HG03354 (cell line): ENCODE measurements around the gene CMPK1.

Source experiments
- ATAC-seq: cut with Tn5 transposase; IDR thresholded peaks from one replicate; pipeline ENCODE4 v1.9.1; 2021; ENCODE audit warnings: mild to moderate bottlenecking; ENCODE audit not compliant: unreplicated experiment, poor library complexity, severe bottlenecking

CMPK1 gene

DNA sequence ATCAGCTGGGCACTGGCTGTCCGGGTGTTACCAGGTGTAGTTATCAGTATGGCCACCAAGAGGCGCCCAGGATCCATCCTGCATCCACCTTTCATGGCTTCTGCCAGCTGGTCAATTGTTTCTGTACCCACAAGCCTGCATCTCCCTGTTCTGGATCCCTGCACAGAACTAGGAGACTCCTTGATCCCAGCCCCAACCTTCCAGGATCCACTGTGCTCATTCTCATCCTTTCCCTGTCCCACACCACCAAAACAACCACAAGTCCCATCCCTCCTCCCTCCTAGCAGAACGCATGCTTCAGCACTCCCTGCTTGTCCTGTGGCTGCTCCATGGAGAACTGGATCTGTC, 55.3 kb downstream of the CMPK1 start:
- no peak for ATAC-seq

DNA sequence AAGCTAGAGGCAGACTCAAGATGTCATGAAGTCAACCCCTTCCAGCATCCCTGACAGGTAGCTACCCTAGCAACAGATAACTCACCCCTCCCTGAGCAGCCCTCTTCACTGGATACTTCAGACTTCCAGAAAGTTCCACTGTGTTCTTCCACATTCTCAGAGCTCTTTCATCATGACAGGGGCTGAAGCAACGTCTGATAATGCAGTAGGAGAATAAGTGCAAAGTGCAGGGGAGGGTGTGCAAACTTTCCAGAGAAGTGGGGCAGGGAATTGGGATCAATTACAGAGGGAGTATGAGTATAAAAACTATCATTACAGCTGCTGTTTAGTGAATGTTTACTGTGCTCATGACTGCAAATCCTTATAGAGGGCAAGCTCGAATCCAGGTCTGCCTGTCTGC, 56.1 kb downstream of the CMPK1 start:
- ATAC-seq = no peak

DNA sequence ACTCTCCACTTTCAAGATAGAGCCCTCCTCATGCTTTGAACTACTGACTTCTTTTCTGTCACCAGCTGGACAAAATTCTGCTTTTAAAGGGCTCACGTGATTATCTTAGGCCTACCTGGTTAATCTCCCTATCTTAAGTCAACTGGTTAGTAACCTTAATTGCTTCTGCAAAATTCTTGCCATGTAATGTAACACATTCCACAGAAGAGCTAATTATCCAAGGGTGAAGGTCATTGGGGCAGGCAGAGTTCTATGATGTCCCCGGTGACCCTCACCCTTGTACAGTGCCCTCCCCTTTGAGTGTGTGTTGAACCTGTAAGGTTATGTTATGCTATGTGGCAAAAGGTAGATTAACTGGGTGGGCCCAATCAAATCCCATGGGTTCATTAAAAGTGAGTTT, 57.3 kb downstream of the CMPK1 start:
- ATAC-seq = no peak

GRCh38 chr1:47393141-47393540, 59.6 kb downstream of the CMPK1 start:
- ATAC-seq = no peak

GRCh38 chr1:47395433-47395832, 61.8 kb downstream of the CMPK1 start:
- no peak for ATAC-seq

DNA sequence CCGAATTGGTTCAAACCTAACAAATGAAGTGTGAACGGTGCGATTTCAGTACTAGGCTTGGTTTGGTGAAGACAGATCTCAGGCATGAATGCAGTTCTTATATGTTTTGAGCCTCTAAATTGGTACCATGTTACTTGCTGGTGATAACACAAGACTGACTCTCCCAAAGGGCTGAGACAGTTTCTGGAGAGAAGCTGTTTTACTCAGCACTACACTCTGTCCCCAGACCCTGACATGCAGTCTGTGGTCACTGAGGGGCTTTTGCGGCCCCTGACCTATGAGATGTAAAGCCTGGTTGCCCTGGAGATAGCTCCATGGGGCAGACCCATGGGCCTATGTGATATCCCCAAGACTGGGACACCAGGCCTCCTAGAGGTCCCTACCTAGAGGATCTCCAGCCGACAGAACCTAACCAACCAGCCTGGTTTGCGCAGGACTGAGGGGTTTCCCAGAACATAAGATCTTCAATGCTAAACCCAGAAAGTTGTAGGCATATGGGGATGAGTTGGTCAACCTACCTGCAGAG, 63.1 kb downstream of the CMPK1 start:
- ATAC-seq = no peak

DNA sequence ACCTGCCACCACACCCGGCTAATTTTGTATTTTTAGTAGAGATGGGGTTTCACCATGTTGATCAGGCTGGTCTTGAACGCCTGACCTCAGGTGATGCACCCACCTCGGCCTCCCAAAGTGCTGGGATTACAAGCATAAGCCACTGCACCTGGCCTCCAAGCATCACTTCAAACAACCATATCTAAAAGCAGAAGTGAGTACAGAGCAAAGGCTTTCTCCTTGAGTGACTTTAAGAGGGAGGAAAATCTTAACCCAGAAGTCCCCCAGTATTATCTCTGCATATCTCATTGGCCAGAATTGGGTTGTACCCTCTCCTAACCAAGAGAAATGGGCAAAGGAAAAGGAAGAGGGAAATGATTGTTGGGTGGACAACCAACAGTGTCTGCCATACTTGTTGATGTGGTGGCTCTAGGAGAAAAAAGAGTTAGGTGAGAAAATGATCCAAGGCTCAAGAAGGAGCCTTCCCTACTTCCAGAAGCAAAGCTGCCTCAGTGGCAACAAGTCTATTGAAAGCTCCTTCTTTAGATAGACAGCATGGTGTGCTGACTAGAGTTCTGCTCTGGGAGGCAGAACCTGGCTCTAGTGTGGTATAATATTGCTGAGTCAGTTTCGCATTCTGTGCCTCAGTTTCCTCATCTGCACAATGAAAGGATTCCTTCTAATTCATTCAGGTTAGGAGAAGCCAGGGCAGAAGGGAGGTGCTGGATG, 65.7 kb downstream of the CMPK1 start:
- ATAC-seq = no peak

DNA sequence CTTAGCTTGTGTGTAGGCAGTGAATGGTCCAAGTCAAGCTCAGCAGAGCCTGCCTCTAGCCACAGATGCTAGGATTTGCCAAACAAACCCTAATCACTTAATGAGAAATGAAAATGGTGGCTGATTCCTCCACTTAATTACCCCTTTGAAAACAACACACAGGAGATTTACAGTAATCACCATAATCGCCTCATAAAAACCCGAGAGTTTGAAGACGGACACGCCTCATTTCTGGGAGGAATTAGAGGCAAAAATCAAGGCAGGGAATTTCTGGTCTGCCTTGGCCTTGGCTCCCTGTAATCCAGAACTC, 66.2 kb downstream of the CMPK1 start:
- ATAC-seq = no peak

GRCh38 chr1:47401761-47402160, 68.2 kb downstream of the CMPK1 start:
- no peak for ATAC-seq

GRCh38 chr1:47402591-47402990, 69.0 kb downstream of the CMPK1 start:
- no peak for ATAC-seq

- no peak for ATAC-seq
These were observed 69.8 kb downstream of the CMPK1 start for GRCh38 chr1:47403321-47403910.

GRCh38 chr1:47405697-47406096, 72.1 kb downstream of the CMPK1 start:
- no peak for ATAC-seq

DNA sequence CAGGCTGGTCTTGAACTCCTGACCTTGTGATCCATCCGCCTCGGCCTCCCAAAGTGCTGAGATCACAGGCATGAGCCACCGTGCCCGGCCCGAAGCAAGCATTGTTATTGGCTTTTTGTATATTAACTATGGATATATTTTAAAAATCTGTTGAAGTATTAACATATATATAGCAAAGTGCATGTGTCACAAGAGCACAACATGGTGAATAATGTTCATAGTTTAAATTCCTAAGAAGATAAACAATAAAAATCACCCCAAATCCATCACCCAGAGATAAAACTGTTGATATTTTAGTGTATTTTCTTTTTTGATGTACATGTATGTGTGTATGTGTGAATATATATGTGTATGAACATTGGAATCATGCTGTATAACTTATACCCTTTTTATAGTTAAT, 73.4 kb downstream of the CMPK1 start:
- ATAC-seq = no peak

DNA sequence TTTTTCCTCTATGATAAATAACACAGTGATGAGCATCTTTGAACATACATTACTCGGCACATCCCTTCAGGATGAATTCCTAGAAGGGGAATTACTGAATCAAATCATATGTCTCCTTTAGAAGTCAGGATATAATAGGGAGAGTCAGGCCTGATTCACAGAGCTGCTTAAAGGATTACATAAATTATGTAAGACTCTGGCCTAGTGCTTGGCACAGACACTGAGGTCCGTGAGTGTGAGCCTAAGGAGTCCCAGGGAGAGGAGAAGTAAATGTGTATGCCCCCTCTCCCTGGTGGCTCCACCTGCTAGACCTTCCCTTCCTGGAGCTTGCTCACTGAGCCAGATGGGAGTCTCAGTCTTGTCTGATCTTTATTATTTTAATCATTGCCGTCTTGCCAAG, 73.9 kb downstream of the CMPK1 start:
- no peak for ATAC-seq

DNA sequence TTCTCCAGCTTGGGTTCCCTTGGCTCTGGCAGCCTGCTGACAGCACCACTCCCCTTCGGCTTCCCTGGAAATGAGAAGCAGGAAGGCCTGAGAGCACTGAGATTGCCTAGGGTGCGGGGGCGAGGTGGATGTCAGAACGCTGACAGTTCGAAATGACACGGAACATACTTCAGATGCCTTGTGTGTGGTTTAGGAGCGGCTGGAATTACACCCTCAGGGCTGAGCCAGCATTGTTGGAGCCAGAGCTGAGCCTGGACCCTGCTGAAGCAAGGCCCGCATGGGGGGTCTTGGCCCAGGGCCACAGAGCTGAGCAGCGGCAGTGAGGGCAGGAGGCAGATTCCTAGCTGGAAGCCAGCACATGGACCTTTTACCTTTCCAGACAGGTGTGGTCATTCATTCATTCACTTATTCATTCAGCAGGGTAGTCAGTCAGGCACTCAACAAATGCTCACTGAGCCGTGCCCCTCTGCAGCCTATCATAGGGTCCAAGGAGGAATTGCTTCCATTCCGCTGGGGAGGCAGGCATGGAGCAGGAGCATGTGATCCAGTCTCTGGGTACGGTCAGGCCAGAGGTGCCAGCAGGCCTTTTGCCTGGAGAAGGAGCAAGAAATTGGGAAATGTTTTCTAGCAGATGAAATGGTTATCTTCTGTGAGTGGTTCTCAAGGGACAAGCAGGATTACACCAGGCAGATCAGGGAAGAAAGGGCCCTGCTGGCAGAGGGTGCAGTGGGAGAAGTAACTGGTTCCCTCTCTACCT, 75.9 kb downstream of the CMPK1 start:
- ATAC-seq = no peak

- ATAC-seq = no peak
These were observed 76.5 kb downstream of the CMPK1 start for GRCh38 chr1:47410068-47410455.

DNA sequence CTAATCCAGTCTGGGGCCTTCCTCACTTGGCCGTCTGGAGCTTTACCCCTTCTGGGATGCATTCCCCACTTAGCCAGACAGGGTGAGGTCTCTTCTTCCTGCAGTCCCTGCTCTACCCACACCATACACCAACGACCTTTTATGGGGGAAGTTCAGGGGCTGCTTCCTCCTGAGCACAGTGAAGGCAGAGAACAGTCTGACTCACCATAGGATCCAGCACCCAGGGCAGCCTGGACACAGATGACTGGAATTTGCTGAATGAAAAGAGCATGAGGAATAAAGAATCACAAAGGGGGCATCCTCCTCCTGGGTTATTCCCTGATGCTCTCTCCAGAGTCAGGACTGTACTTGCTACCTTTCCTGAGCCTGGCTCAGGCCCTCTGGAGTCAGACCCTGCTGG, 77.8 kb downstream of the CMPK1 start:
- no peak for ATAC-seq

- ATAC-seq = no peak
These were observed 78.8 kb downstream of the CMPK1 start for GRCh38 chr1:47412437-47412836.

DNA sequence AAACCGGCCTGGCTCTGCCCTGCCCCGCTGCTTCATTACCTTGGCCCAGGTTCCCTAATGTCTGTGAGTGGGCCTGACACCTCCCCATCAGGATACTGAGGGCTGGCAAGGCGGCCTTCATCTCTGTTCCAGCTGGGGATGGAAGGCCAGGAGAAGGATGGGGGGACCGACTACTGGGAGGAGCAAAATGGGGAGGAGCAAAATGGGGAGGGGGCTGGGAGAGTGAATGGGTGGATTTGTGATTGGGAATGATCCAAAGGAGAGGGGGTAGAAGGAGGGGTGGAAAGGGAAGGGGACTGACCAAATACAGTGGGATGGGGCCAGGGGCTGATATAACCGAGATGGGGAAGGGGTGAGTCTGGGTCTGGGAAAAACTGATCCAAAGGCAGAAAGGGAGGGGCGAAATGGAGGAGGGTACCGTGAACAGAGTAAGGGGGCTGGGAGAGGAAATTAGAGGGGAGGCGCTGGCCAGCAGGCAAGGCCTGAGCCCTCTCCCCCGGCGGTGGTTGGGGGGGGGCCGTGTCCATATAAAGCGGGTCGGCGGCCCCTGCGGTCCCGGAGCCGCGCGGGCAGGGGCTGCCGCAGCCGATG, 82.2 kb downstream of the CMPK1 start, which contains the start of gene FOXE3:
Gene FOXE3 (plus strand): TSS at position 558 of the 591 bp plus-strand sequence. CDS start 31 bp downstream, at position 589.
- ATAC-seq = no peak

DNA sequence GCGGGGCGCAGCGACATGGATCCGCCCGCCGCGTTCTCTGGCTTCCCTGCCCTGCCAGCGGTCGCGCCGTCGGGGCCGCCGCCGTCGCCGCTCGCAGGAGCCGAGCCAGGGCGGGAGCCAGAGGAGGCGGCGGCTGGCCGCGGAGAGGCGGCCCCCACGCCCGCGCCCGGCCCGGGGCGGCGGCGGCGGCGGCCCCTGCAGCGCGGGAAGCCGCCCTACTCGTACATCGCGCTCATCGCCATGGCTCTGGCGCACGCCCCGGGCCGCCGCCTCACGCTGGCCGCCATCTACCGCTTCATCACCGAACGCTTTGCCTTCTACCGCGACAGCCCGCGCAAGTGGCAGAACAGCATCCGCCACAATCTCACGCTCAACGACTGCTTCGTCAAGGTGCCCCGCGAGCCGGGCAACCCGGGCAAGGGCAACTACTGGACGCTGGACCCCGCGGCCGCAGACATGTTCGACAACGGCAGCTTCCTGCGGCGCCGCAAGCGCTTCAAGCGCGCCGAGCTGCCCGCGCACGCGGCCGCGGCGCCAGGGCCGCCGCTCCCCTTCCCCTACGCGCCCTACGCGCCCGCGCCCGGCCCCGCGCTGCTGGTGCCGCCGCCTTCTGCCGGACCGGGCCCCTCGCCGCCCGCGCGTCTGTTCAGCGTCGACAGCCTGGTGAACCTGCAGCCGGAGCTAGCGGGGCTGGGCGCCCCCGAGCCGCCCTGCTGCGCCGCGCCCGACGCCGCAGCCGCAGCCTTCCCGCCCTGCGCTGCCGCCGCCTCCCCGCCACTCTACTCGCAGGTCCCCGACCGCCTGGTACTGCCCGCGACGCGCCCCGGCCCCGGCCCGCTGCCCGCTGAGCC, 83.0 kb downstream of the CMPK1 start:
- no peak for ATAC-seq
